Measurements from ENCODE around the gene OPRPN.

DNA sequence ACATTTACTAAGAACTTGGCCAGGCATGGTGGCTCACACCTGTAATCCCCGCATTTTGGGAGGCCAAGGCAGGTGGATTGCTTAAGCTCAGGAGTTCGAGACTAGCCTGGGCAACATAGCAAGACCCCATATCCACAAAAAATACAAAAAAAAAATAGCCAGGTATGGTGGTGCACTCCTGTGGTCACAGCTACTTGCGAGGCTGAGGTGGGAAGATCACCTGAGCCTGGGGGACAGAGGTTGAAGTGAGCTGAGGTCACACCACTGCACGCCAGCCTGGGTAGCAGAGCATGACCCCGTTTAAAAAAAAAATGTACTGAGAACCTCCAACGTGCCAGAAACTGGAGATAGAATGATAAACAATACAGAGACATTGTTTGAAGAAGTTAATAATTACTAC, 8.0 kb downstream of the OPRPN start:
- TF ChIP-seq TAF1 (IDR thresholded peaks at IDR 0.05; ENCODE audit: low read depth) (no peak), EGR1 (IDR thresholded peaks at IDR 0.05) (no peak), FOXM1 (IDR thresholded peaks at IDR 0.05; ENCODE audit: borderline replicate concordance, low read depth) (no peak), RAD21 (IDR thresholded peaks at IDR 0.05; ENCODE audit: low read depth) (no peak), CREB1 (IDR thresholded peaks at IDR 0.05; ENCODE audit: low read depth) (no peak), EP300 (IDR thresholded peaks at IDR 0.05; ENCODE audit: borderline replicate concordance) (no peak), NFIC (IDR thresholded peaks at IDR 0.05) (no peak), ZBTB7A (IDR thresholded peaks at IDR 0.05; ENCODE audit: low read depth) (no peak), YY1 (IDR thresholded peaks at IDR 0.05; ENCODE audit: low read depth) (no peak), CEBPB (IDR thresholded peaks at IDR 0.05) (no peak)
- TF ChIP-seq, protein P1, sequence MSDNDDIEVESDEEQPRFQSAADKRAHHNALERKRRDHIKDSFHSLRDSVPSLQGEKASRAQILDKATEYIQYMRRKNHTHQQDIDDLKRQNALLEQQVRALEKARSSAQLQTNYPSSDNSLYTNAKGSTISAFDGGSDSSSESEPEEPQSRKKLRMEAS (IDR thresholded peaks at IDR 0.05) = no peak
- TF ChIP-seq, protein P2, sequence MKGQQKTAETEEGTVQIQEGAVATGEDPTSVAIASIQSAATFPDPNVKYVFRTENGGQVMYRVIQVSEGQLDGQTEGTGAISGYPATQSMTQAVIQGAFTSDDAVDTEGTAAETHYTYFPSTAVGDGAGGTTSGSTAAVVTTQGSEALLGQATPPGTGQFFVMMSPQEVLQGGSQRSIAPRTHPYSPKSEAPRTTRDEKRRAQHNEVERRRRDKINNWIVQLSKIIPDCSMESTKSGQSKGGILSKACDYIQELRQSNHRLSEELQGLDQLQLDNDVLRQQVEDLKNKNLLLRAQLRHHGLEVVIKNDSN (IDR thresholded peaks at IDR 0.05) = no peak
- TF ChIP-seq, protein P3, sequence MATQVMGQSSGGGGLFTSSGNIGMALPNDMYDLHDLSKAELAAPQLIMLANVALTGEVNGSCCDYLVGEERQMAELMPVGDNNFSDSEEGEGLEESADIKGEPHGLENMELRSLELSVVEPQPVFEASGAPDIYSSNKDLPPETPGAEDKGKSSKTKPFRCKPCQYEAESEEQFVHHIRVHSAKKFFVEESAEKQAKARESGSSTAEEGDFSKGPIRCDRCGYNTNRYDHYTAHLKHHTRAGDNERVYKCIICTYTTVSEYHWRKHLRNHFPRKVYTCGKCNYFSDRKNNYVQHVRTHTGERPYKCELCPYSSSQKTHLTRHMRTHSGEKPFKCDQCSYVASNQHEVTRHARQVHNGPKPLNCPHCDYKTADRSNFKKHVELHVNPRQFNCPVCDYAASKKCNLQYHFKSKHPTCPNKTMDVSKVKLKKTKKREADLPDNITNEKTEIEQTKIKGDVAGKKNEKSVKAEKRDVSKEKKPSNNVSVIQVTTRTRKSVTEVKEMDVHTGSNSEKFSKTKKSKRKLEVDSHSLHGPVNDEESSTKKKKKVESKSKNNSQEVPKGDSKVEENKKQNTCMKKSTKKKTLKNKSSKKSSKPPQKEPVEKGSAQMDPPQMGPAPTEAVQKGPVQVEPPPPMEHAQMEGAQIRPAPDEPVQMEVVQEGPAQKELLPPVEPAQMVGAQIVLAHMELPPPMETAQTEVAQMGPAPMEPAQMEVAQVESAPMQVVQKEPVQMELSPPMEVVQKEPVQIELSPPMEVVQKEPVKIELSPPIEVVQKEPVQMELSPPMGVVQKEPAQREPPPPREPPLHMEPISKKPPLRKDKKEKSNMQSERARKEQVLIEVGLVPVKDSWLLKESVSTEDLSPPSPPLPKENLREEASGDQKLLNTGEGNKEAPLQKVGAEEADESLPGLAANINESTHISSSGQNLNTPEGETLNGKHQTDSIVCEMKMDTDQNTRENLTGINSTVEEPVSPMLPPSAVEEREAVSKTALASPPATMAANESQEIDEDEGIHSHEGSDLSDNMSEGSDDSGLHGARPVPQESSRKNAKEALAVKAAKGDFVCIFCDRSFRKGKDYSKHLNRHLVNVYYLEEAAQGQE (IDR thresholded peaks at IDR 0.05; ENCODE audit: low read depth) = no peak

Measured in Ishikawa (cell line).